ENCODE results near the gene ZNF783. TPM values are rescaled to one million over a fixed set of nuclear protein-coding genes. Genes with fewer than 3 reads are reported as not detected.

Gene ZNF783
- total and polyA plus RNA-seq, 7 donors, result 1.2 to 15.2 (median 9.4) TPM

- WGBS, 2 donors, result 75 to 76% methylated on average over 5 of the region's 5 CpGs
- peaks cover 5 to 41% (median 7%) of the 10 kb centered on the region in 4 donors for H3K36me3 ChIP-seq
- no peak for TF ChIP-seq POLR2AphosphoS5 (IDR thresholded peaks at IDR 0.05)
- TF ChIP-seq, protein P1, sequence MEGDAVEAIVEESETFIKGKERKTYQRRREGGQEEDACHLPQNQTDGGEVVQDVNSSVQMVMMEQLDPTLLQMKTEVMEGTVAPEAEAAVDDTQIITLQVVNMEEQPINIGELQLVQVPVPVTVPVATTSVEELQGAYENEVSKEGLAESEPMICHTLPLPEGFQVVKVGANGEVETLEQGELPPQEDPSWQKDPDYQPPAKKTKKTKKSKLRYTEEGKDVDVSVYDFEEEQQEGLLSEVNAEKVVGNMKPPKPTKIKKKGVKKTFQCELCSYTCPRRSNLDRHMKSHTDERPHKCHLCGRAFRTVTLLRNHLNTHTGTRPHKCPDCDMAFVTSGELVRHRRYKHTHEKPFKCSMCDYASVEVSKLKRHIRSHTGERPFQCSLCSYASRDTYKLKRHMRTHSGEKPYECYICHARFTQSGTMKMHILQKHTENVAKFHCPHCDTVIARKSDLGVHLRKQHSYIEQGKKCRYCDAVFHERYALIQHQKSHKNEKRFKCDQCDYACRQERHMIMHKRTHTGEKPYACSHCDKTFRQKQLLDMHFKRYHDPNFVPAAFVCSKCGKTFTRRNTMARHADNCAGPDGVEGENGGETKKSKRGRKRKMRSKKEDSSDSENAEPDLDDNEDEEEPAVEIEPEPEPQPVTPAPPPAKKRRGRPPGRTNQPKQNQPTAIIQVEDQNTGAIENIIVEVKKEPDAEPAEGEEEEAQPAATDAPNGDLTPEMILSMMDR (IDR thresholded peaks at IDR 0.05), result no peak
- TF ChIP-seq EP300 (IDR thresholded peaks at IDR 0.05), result no peak
- TF ChIP-seq POLR2A (IDR thresholded peaks at IDR 0.05), result no peak
Observed at GRCh38 chr7:149297034-149297755, 35.2 kb downstream of the ZNF783 start.

DNA sequence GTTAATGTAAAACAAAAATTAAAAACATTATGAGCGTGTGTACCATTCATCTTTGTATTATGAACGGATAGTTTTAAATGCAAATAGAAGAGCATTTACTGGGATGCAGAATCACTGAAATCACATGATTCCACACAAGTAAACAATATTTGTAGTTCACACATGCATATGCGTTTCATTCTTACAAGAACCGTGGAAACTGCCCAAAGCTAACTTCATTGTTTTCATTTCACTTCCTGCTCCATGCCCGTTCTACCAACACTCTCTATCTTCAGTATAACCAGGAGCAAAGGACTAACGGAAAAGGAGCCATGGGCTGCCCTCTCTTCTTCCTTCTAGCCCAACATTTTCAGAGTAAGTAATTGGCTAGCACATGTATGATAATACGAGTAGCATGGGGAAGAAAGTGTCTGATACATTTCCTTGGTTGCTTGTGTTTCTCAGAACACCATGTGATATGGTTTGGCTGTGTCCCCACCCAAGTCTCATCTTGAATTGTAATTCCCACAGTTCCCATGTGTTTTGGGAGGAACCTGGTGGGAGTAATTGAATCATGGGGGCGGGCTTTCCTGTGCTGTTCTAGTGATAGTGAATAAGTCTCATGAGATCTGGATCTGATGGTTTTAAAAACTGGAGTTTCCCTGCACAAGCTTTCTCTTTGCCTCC lies 38.8 kb downstream of the ZNF783 start:
- TF ChIP-seq, protein P1 (IDR thresholded peaks at IDR 0.05), result no peak
- TF ChIP-seq POLR2AphosphoS5 (IDR thresholded peaks at IDR 0.05), result no peak
- TF ChIP-seq EP300 (IDR thresholded peaks at IDR 0.05), result no peak
- TF ChIP-seq POLR2A (IDR thresholded peaks at IDR 0.05), result no peak
- Histone ChIP-seq H3K9me3 (no peaks in the 10 kb centered on the region), H3K4me1 (no peaks in the 10 kb centered on the region), H3K4me3 (no peak overlapping the region), H3K27ac (no peak overlapping the region), H3K36me3 (peaks cover 0 to 8% (median 0%) of the 10 kb centered on the region in 4 donors), H3K27me3 (no peaks in the 10 kb centered on the region)
- DNase-seq, result no peak
- 72 to 73% methylated on average over 8 of the region's 8 CpGs for WGBS, 2 donors
- intact Hi-C loops (cut with DNase I), result no loop called here

More at GRCh38 chr7:149297034-149297755, 35.2 kb downstream of the ZNF783 start:
- Histone ChIP-seq H3K27ac (no peak overlapping the region), H3K27me3 (no peaks in the 10 kb centered on the region), H3K4me3 (no peak overlapping the region), H3K4me1 (no peaks in the 10 kb centered on the region), H3K9me3 (no peaks in the 10 kb centered on the region)
- DNase-seq, result no peak
- intact Hi-C loops (cut with DNase I), result no loop called here

DNA sequence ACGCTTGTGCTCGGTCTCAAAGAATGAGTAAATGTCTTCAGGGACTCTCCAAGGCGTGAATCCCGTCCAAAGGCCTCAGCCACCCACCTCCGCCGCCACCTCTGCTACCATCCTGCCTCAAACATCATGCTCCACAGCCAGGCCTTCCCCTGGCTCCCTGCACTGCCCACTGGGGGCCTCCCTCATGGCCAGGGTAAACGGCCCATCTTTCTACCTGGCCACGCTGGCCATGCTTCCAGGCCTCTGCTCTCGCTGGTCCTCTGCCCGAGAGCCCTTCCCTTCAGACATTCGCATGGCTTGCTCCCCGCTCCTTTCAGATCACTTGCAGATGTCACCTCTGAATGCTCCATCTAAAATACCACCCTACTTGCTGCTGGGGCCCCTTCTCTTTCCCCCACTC lies 40.2 kb downstream of the ZNF783 start:
- intact Hi-C loops (cut with DNase I), result no loop called here
- Histone ChIP-seq H3K36me3 (no peaks in the 10 kb centered on the region), H3K27me3 (no peaks in the 10 kb centered on the region), H3K27ac (no peak overlapping the region), H3K9me3 (no peaks in the 10 kb centered on the region), H3K4me3 (no peak overlapping the region), H3K4me1 (no peaks in the 10 kb centered on the region)
- TF ChIP-seq EP300 (IDR thresholded peaks at IDR 0.05) (no peak), POLR2A (IDR thresholded peaks at IDR 0.05) (no peak), POLR2AphosphoS5 (IDR thresholded peaks at IDR 0.05) (no peak)
- TF ChIP-seq, protein P1 (IDR thresholded peaks at IDR 0.05), result no peak
- 92 to 93% methylated on average over 12 of the region's 12 CpGs for WGBS, 2 donors
- no peak for DNase-seq

GRCh38 chr7:149302865-149303264 lies 40.9 kb downstream of the ZNF783 start:
- WGBS, 2 donors, result 70 to 77% methylated on average over 2 of the region's 2 CpGs

More at GRCh38 chr7:149302865-149303264, 40.9 kb downstream of the ZNF783 start:
- no peaks in the 10 kb centered on the region for H3K9me3 ChIP-seq
- no peaks in the 10 kb centered on the region for H3K4me1 ChIP-seq
- no peak overlapping the region for H3K4me3 ChIP-seq
- intact Hi-C loops (cut with DNase I), result no loop called here
- H3K27me3 ChIP-seq, result no peaks in the 10 kb centered on the region
- no peaks in the 10 kb centered on the region for H3K36me3 ChIP-seq
- no peak for DNase-seq
- H3K27ac ChIP-seq, result no peak overlapping the region
- TF ChIP-seq EP300 (IDR thresholded peaks at IDR 0.05) (no peak), POLR2A (IDR thresholded peaks at IDR 0.05) (no peak), POLR2AphosphoS5 (IDR thresholded peaks at IDR 0.05) (no peak)
- TF ChIP-seq, protein P1 (IDR thresholded peaks at IDR 0.05), result no peak
